Mucosa of rectum (tissue), 2 donors: ENCODE measurements around the gene SLAMF1.
A peak's percentile ranks its signal among the peaks of the same experiment; 100 is the strongest.

Source experiments
- H3K27ac ChIP-seq, 2 donors: one replicate each; pipeline ENCODE4 v1.7.0; 2013; ENCODE audit warnings: inconsistent platforms in 2 of 2, low read depth in 2 of 2, low read length in 2 of 2
- H3K27me3 ChIP-seq, 2 donors: one replicate each; pipeline ENCODE4 v1.7.0; 2013; ENCODE audit warnings: low read length in 2 of 2; ENCODE audit not compliant: control insufficient read depth in 2 of 2, insufficient read depth in 2 of 2
- H3K36me3 ChIP-seq, 2 donors: one replicate each; pipeline ENCODE4 v1.7.0; 2013; ENCODE audit warnings: low read length in 2 of 2; ENCODE audit not compliant: control insufficient read depth in 2 of 2, insufficient read depth in 2 of 2
- H3K4me1 ChIP-seq, 2 donors: one replicate each; pipeline ENCODE4 v1.7.0; 2013; ENCODE audit warnings: low read length in 2 of 2, mild to moderate bottlenecking in 1 of 2; ENCODE audit not compliant: control insufficient read depth in 2 of 2, insufficient read depth in 2 of 2
- H3K4me3 ChIP-seq, 2 donors: one replicate each; pipeline ENCODE4 v1.7.0; 2013; ENCODE audit warnings: low read length in 2 of 2
- H3K9ac ChIP-seq, 2 donors: one replicate each; pipeline ENCODE4 v1.7.0; 2013; ENCODE audit warnings: low read length in 2 of 2, low read depth in 1 of 2, mild to moderate bottlenecking in 1 of 2
- H3K9me3 ChIP-seq, 2 donors: one replicate each; pipeline ENCODE4 v1.7.0; 2013; ENCODE audit warnings: low read length in 2 of 2; ENCODE audit not compliant: control insufficient read depth in 2 of 2
- donor health status: healthy.
- donor health status: Normal muscosa, but diverticular disease.

Gene SLAMF1

DNA sequence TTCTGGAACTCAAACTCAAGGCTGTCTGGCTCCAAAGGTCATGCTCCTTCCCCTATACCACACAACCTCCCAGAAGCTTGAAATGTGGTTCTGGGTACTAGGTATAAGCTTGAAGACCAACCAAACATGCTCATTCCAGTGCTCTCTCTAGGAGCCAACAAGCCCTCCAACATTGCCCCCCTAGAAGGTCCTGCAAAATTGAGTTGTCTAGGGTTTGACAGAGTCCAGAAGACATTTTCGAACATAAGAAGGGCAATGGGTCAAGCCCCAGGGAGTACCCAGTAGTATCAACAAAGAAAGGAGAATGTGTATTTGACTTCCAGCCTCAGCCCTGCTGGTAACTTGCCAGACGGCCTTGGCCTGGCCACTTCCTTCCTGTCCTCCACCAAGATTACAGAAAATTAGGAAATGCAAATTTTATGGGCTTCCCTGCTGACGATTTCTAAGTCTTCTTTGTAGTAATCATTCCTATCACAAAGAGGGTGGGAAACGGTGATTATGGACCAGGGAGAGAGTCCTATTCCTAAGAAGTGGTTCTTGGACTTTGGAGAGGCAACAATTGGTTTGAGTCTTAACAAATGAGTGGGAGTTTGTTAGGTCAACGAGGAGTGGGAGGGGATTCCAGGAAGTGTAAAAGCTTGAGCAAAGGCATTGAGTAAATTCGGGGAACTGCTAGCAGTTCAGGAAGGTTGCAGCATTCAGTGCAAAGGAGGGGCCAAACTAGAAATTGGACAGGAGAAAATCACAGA is 18.7 kb upstream of the SLAMF1 start:
- Histone ChIP-seq H3K4me1 (peaks cover 0 to 7% of the 10 kb centered on the region in 2 donors), H3K9ac (no peak overlapping the region), H3K27ac (peak overlapping the region in 1 of 2 donors; percentile 44)

GRCh38 chr1:160664573-160665051 is 17.8 kb upstream of the SLAMF1 start:
- Histone ChIP-seq H3K4me1 (peaks cover 0 to 7% of the 10 kb centered on the region in 2 donors), H3K27ac (peak overlapping the region in 1 of 2 donors; percentile 44), H3K36me3 (no peaks in the 10 kb centered on the region)

More for the DNA sequence above, 18.7 kb upstream of the SLAMF1 start:
- H3K36me3 ChIP-seq: no peaks in the 10 kb centered on the region
- H3K4me3 ChIP-seq: peak overlapping the region in 1 of 2 donors; percentile 5
- no peaks in the 10 kb centered on the region for H3K9me3 ChIP-seq
- no peaks in the 10 kb centered on the region for H3K27me3 ChIP-seq

GRCh38 chr1:160662910-160663309 is 16.1 kb upstream of the SLAMF1 start:
- Histone ChIP-seq H3K4me1 (peaks cover 0 to 7% of the 10 kb centered on the region in 2 donors), H3K36me3 (no peaks in the 10 kb centered on the region), H3K9ac (no peak overlapping the region), H3K4me3 (no peak overlapping the region), H3K27me3 (no peaks in the 10 kb centered on the region), H3K9me3 (no peaks in the 10 kb centered on the region), H3K27ac (no peak overlapping the region)

More at GRCh38 chr1:160664573-160665051, 17.8 kb upstream of the SLAMF1 start:
- Histone ChIP-seq H3K9ac (no peak overlapping the region), H3K27me3 (no peaks in the 10 kb centered on the region), H3K4me3 (no peak overlapping the region), H3K9me3 (no peaks in the 10 kb centered on the region)

DNA sequence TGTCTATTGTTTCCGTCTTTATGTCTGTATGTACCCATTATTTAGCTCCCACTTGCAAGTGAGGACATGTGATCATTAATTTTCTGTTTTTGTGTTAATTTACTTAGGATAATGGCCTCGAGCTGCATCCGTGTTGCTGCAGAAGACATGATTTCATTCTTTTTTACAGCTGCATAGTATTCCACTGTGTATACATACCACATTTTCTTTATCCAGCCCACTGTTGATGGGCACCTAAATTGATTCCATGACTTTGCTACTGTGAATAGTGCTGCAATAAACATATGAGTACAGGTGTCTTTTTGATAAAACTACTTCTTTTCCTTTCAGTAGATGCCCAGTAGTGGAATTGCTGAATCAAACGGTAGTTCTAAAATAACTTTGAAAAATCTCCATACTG is 12.7 kb upstream of the SLAMF1 start:
- Histone ChIP-seq H3K27ac (no peak overlapping the region), H3K36me3 (no peaks in the 10 kb centered on the region), H3K9ac (no peak overlapping the region), H3K4me3 (no peak overlapping the region), H3K9me3 (no peaks in the 10 kb centered on the region), H3K4me1 (peaks cover 0 to 3% of the 10 kb centered on the region in 2 donors), H3K27me3 (no peaks in the 10 kb centered on the region)

DNA sequence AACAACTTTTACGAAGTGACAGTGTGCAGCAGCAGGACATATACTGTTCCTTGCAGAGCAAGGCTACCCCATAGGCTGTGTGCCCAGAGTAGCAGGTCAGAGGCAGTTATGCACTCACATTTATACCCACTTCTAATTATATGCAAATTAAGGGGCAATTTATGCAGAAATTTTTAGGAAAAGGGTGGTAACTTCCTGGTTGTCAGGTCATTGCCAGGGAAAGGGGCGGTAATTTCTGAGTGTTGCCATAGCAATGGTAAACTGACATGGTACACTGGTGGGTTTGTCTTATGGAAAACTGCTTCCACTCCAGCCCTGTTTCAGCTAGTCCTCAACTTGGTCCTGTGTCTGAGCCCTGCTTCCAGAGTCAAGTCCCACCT is 12.0 kb upstream of the SLAMF1 start:
- Histone ChIP-seq H3K4me1 (peaks cover 0 to 3% of the 10 kb centered on the region in 2 donors), H3K4me3 (no peak overlapping the region), H3K36me3 (no peaks in the 10 kb centered on the region), H3K9me3 (no peaks in the 10 kb centered on the region), H3K27ac (no peak overlapping the region), H3K27me3 (no peaks in the 10 kb centered on the region), H3K9ac (no peak overlapping the region)

DNA sequence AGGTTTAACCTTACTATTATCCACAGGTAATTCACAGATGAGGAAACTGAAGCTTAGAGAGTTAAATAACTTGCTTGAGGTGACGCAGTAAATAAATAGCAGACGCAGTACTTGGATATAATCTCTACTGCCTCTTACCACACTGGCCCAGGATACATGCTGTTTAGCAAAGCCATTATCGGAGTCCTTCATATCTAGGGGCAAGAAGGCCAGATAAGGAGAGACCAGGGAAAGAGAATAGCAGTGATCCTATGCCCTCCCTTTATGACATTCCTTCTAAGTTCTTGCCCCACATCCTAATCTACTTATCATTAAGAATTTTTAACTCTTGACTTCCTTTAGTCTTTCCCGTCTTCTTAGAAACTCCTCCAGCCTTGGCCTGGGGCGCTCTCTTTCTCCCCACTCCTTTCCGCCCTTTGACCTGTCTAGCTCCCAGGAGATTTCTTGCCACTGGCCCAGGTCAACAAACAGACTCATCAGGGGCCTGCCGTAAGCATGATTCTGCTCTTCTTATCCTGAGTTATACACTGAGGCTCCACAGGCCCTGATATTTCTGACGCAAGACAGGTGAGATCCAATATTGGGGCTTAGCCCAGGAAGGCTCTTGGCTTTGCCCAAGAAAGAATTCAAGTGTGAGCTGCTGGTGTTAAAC is 11.4 kb upstream of the SLAMF1 start:
- Histone ChIP-seq H3K9ac (no peak overlapping the region), H3K27ac (no peak overlapping the region), H3K4me1 (peaks cover 0 to 3% of the 10 kb centered on the region in 2 donors), H3K9me3 (no peaks in the 10 kb centered on the region), H3K36me3 (no peaks in the 10 kb centered on the region), H3K27me3 (no peaks in the 10 kb centered on the region), H3K4me3 (no peak overlapping the region)

- Histone ChIP-seq H3K4me3 (no peak overlapping the region), H3K4me1 (no peaks in the 10 kb centered on the region), H3K9me3 (no peaks in the 10 kb centered on the region), H3K36me3 (no peaks in the 10 kb centered on the region), H3K27me3 (no peaks in the 10 kb centered on the region), H3K27ac (no peak overlapping the region), H3K9ac (no peak overlapping the region)
These were observed 10.5 kb upstream of the SLAMF1 start for GRCh38 chr1:160657250-160657781.

- Histone ChIP-seq H3K4me3 (no peak overlapping the region), H3K36me3 (no peaks in the 10 kb centered on the region), H3K9me3 (no peaks in the 10 kb centered on the region), H3K4me1 (no peaks in the 10 kb centered on the region), H3K27me3 (no peaks in the 10 kb centered on the region), H3K9ac (no peak overlapping the region), H3K27ac (no peak overlapping the region)
These were observed 9.9 kb upstream of the SLAMF1 start for GRCh38 chr1:160656737-160657136.

- Histone ChIP-seq H3K27me3 (no peaks in the 10 kb centered on the region), H3K27ac (no peak overlapping the region), H3K36me3 (no peaks in the 10 kb centered on the region), H3K9me3 (no peaks in the 10 kb centered on the region), H3K4me1 (no peaks in the 10 kb centered on the region), H3K9ac (no peak overlapping the region), H3K4me3 (no peak overlapping the region)
These were observed 6.8 kb upstream of the SLAMF1 start for GRCh38 chr1:160653620-160654016.

GRCh38 chr1:160652924-160653619 is 6.2 kb upstream of the SLAMF1 start:
- Histone ChIP-seq H3K9me3 (no peaks in the 10 kb centered on the region), H3K27ac (no peak overlapping the region), H3K36me3 (no peaks in the 10 kb centered on the region), H3K4me1 (no peaks in the 10 kb centered on the region), H3K27me3 (no peaks in the 10 kb centered on the region), H3K9ac (no peak overlapping the region), H3K4me3 (no peak overlapping the region)
